LNCAP (cell line): ENCODE measurements around the gene PRSS21.

Experiments
- CTCF ChIP-seq: fragments of 450-650 bp; IDR thresholded peaks from 2 replicates; pipeline ENCODE4 v1.5.1; 2017; ENCODE audit warnings: mild to moderate bottlenecking

The PRSS21 gene

GRCh38 chr16:2784358-2785100 is 32.5 kb upstream of the PRSS21 start:
- TF ChIP-seq CTCF = no peak

GRCh38 chr16:2785101-2785991 is 31.7 kb upstream of the PRSS21 start:
- no peak for TF ChIP-seq CTCF

- TF ChIP-seq CTCF = no peak
Measured at GRCh38 chr16:2786061-2786825, 30.8 kb upstream of the PRSS21 start.

GRCh38 chr16:2786826-2787151 is 30.2 kb upstream of the PRSS21 start:
- TF ChIP-seq CTCF = no peak

- no peak for TF ChIP-seq CTCF
Measured at GRCh38 chr16:2787406-2787805, 29.6 kb upstream of the PRSS21 start, which contains the start of gene PRSS33. TSS of gene PRSS33 (minus strand) at chr16:2787560. CDS start at chr16:2786547, 1,013 bp downstream.

- no peak for TF ChIP-seq CTCF
Measured at GRCh38 chr16:2787961-2788360, 29.1 kb upstream of the PRSS21 start.

GRCh38 chr16:2790631-2791030 is 26.4 kb upstream of the PRSS21 start:
- no peak for TF ChIP-seq CTCF
